Peyer's patch (tissue), 4 donors: ENCODE measurements around the gene HNRNPA3.

ENCODE experiments used
- CTCF ChIP-seq, 6 experiments: fragments of 450-650 bp in 4 of 6; fragments of 200-600 bp in 2 of 6; sonication (generic) in 1 of 6; IDR thresholded peaks; one replicate each; pipeline ENCODE4 v1.5.1; 2017 to 2019; ENCODE audit warnings: antibody characterized with exemption in 6 of 6, mild to moderate bottlenecking in 3 of 6, moderate library complexity in 1 of 6
- POLR2A ChIP-seq, 2 donors: fragments of 450-650 bp; IDR thresholded peaks; one replicate each; pipeline ENCODE4 v1.5.1; 2017; ENCODE audit warnings: antibody characterized with exemption in 2 of 2, mild to moderate bottlenecking in 2 of 2, moderate library complexity in 2 of 2

DNA sequence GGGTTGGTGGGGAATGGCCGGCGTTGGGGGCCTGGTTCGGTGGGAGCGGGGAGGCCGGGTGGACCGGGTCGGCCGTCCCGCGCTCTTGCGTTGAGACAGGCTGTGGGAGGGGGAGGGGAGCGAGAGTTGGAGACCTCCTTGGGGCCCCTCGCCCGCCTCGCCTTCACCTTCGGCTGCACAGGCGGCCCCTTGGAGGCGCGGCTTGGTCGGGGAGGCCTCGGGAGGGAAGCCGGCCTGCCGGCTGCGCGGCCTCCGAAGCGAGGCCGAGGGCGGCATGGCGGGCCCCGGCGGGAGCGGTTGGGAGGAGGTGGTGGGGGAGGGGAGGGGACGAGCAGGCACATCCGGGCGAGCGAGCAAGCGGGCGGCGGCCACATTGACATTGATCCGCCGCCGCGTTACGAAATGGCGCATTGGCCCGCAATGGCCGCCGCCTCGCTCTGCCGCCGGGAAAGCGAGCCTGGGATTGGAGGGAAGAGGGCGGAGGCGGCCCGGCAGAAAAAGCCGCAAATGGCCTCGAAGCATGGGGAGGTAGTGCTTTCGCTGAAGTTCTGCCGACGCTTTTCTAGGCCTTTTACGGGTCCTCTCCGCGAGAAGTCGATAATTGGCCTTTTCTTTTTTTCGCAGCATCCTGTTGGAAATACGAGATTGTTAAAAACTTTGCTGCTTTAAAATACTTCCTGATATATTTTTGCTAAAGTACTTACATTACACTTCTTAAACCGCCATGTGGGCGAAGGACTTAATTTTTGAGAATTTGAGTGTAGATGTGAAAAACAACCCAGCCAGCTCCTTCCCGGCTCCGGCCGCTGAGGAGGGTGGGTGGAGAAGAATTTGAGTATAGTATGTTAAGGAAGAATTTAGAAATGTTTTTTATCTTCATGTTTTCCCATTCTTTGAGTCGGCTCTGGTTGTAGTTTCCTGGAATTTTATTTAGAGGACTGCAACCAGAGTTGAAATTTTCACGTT lies 580 bp downstream of the HNRNPA3 start:
- TF ChIP-seq POLR2A (IDR thresholded peaks at IDR 0.05) (no peak), CTCF (IDR thresholded peaks at IDR 0.05) (no peak)
